ENCODE data around the gene LSR.
"Not testable (repeated sequence)": the region's sequence is repeated elsewhere in the genome, so short reads cannot be mapped to it uniquely, and the experiment has no call there.

The LSR gene

DNA sequence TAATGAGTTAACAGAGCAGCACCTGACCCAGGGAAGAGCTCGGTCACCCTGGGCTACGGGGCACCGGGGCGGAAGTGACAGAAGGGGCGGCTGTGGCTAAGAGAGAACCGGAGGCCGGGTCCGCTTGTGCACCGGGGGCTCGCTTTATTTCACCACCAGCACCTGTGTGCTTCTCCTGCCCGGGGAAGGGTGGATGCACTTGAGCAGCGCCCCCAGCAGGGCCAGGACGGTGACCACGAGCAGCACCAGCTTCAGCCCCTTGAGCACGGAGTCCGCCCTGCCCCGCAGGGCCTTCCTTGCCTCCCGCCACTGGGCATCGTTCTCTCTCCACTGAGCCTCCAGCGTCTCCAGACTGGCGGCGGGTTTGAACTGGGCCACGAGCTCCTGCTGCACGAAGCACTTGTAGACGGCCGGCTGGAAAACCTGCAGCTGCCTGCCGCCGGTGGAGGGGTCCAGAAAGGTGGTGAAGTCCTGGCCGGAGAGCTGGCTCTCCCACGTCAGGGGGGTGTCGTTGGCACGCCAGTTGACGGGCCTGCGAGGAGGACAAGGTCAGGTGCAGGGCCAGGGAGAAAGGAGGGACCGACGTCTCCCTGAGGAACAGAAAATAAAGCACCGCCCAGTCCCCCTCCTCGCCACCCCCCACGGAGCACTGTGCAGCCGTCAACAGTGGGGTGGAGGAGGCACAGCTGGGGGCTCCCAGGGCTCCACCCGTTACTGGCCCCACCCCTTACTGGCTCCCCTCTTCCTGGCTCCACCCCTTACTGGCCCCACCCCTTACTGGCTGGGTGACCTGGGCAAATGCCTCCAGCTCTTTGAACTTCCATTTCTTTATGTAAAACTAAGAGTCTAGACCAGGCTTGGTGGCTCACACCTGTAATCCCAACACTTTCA lies 23.9 kb upstream of the LSR start:
- Mint-ChIP-seq H3K27ac (no peak overlapping the region), H3K4me3 (no peak overlapping the region), H3K36me3 (ENCODE audit: low read depth) (no peaks in the 10 kb centered on the region), H3K4me1 (ENCODE audit: low read depth) (peaks cover 9% of the 10 kb centered on the region), H3K27me3 (ENCODE audit: low read depth) (peaks cover 4% of the 10 kb centered on the region), H3K9me3 (no peaks in the 10 kb centered on the region)

DNA sequence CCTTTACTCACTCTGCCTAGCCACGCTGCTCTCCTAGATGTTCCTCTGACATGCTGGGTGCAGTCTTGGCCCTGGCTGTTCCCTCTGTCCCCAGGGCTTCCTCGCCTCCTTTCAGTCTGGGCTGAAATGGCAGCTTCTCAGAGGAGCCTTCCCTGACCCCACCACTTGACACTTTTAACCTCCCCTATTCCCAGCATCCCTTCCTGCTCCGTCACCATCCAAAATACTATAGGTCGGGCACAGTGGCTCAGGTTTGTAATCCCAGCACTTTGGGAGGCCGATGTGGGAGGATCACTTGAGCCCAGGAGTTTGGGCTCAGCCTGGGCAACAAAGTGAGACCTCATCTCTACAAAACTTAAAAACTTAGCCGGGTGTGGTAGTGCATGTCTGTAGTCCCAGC lies 22.9 kb upstream of the LSR start:
- Mint-ChIP-seq H3K9me3 (no peaks in the 10 kb centered on the region), H3K36me3 (ENCODE audit: low read depth) (no peaks in the 10 kb centered on the region), H3K4me1 (ENCODE audit: low read depth) (peaks cover 9% of the 10 kb centered on the region), H3K27ac (no peak overlapping the region), H3K4me3 (no peak overlapping the region), H3K27me3 (ENCODE audit: low read depth) (peaks cover 4% of the 10 kb centered on the region)

GRCh38 chr19:35226748-35227147 lies 22.1 kb upstream of the LSR start:
- no peaks in the 10 kb centered on the region for H3K36me3 Mint-ChIP-seq (ENCODE audit: low read depth)
- no peak overlapping the region for H3K27ac Mint-ChIP-seq
- H3K4me1 Mint-ChIP-seq (ENCODE audit: low read depth): peaks cover 9% of the 10 kb centered on the region
- no peak overlapping the region for H3K4me3 Mint-ChIP-seq
- no peaks in the 10 kb centered on the region for H3K9me3 Mint-ChIP-seq
- H3K27me3 Mint-ChIP-seq (ENCODE audit: low read depth): peaks cover 4% of the 10 kb centered on the region

GRCh38 chr19:35228177-35228930 lies 20.4 kb upstream of the LSR start, which contains the start of gene FAM187B:
TSS of gene FAM187B (minus strand) at chr19:35228739. CDS start at chr19:35228680, 59 bp downstream.
- no peak within 1 kb of the TSS for H3K27ac Mint-ChIP-seq
- peaks cover 7% of the 10 kb centered on the region for H3K27me3 Mint-ChIP-seq (ENCODE audit: low read depth)
- no peaks in the 10 kb centered on the region for H3K36me3 Mint-ChIP-seq (ENCODE audit: low read depth)
- H3K4me3 Mint-ChIP-seq: no peak within 1 kb of the TSS
- peaks cover 9% of the 10 kb centered on the region for H3K4me1 Mint-ChIP-seq (ENCODE audit: low read depth)
- no peaks in the 10 kb centered on the region for H3K9me3 Mint-ChIP-seq

DNA sequence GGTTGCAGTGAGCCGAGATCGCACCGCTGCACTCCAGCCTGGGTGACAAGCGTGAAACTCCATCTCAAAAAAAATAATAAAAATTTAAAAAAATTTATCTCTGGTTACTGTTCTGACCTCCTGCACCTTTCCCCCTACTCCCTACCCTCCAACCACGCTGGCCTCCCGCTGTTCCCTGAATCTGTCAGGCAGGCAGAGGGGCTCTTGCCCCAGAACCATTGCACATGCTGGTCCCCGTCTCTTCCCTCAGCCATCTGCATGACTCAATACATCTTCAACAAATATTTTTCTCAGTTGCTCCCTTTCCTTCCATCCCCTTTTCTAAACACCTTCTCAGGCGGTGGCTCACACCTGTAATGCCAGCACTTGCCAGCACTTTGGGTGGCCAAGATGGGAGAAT lies 19.2 kb upstream of the LSR start:
- Mint-ChIP-seq H3K27ac (no peak overlapping the region), H3K27me3 (ENCODE audit: low read depth) (peaks cover 11% of the 10 kb centered on the region), H3K36me3 (ENCODE audit: low read depth) (peaks cover 1% of the 10 kb centered on the region), H3K4me1 (ENCODE audit: low read depth) (peaks cover 7% of the 10 kb centered on the region), H3K4me3 (no peak overlapping the region), H3K9me3 (peaks cover 5% of the 10 kb centered on the region)

DNA sequence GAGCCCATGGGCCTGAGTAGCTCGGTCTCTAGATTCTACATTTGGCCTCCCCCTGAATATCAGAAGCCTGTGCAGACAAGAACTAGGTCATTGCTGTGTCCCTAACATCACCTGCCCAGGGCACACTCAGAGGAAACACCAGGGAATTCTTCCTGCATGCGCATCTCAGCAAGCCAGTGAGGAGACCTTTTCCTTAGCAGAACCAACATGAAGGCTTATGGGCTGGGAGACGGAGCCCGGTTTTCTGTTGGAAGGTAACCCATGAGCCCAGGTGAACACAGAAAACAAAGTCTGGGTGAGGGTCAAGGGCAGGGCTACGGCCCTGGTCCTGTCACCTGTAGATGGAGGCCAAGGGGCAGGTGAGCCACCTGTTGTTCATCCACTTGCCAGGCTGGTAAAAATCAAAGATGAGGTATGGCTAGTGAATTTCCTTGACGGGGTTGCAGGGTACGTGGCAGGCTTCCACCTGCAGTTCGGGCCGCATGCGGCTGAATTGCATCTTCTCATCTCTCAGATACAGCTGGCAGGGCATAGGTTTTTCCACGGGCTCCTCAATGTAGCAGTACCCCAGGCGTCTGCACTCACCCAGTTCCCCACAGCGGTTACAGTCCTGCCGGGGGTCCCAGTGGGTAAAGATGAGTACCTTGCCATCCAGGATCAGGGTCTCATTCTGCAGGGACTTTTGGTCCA lies 16.7 kb upstream of the LSR start:
- H3K4me3 Mint-ChIP-seq: no peak overlapping the region
- peaks cover 6% of the 10 kb centered on the region for H3K9me3 Mint-ChIP-seq
- no peaks in the 10 kb centered on the region for H3K4me1 Mint-ChIP-seq (ENCODE audit: low read depth)

GRCh38 chr19:35232912-35233311 lies 15.9 kb upstream of the LSR start:
- no peaks in the 10 kb centered on the region for H3K4me1 Mint-ChIP-seq (ENCODE audit: low read depth)
- no peak overlapping the region for H3K27ac Mint-ChIP-seq
- H3K9me3 Mint-ChIP-seq: peaks cover 6% of the 10 kb centered on the region
- peaks cover 1% of the 10 kb centered on the region for H3K36me3 Mint-ChIP-seq (ENCODE audit: low read depth)
- H3K4me3 Mint-ChIP-seq: no peak overlapping the region
- peaks cover 11% of the 10 kb centered on the region for H3K27me3 Mint-ChIP-seq (ENCODE audit: low read depth)

More for the DNA sequence above, 16.7 kb upstream of the LSR start:
- Mint-ChIP-seq H3K36me3 (ENCODE audit: low read depth) (peaks cover 1% of the 10 kb centered on the region), H3K27me3 (ENCODE audit: low read depth) (peaks cover 11% of the 10 kb centered on the region), H3K27ac (no peak overlapping the region)

GRCh38 chr19:35236638-35237400 lies 12.0 kb upstream of the LSR start:
- H3K9me3 Mint-ChIP-seq: peaks cover 19% of the 10 kb centered on the region
- peaks cover 20% of the 10 kb centered on the region for H3K27me3 Mint-ChIP-seq (ENCODE audit: low read depth)
- H3K4me1 Mint-ChIP-seq (ENCODE audit: low read depth): peaks cover 10% of the 10 kb centered on the region
- H3K36me3 Mint-ChIP-seq (ENCODE audit: low read depth): peaks cover 5% of the 10 kb centered on the region
- no peak overlapping the region for H3K27ac Mint-ChIP-seq
- H3K4me3 Mint-ChIP-seq: no peak overlapping the region

DNA sequence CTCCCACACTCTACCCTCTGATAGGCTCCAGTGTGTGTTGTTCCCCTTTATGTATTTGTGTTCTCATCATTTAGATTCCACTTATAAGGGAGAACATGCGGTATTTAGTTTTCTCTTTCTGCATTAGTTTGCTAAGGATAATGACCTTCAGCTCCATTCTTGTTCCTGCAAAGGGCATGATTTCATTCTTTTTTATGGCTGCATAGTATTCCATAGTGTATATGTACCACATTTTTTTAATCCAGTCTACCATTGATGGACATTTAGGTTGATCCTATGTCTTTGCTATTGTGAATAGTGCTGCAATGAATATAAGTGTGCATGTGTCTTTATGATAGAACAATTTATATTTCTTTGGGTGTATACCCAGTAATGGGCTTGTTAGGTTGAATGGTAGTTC lies 9.2 kb upstream of the LSR start:
- H3K4me3 Mint-ChIP-seq; H3K36me3 Mint-ChIP-seq (ENCODE audit: low read depth); H3K27ac Mint-ChIP-seq; H3K4me1 Mint-ChIP-seq (ENCODE audit: low read depth): not testable (repeated sequence)
- peaks cover 31% of the 10 kb centered on the region for H3K9me3 Mint-ChIP-seq
- peaks cover 34% of the 10 kb centered on the region for H3K27me3 Mint-ChIP-seq (ENCODE audit: low read depth)

DNA sequence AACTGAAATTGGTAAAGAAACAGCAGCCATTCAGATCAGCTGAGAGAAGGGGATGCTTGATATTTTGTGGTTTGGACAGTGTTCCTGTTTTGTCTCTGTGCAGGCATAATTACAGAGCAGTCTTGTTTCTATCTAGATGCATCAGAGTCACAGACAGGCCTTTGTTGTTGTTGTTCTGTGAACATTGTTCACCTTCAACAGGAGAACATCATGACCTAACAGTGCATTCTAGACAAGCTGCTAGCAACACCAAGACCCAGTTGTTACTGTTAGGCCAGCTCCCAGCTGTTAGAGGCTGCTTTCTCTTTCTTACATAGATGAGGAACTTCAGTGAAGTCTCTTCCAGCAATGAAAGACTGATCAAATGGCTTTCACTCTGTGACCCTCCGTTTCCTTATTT lies 8.5 kb upstream of the LSR start:
- Mint-ChIP-seq H3K4me3 (peak overlapping the region; percentile 15), H3K9me3 (peaks cover 33% of the 10 kb centered on the region), H3K36me3 (ENCODE audit: low read depth) (peaks cover 4% of the 10 kb centered on the region), H3K4me1 (ENCODE audit: low read depth) (peaks cover 10% of the 10 kb centered on the region), H3K27me3 (ENCODE audit: low read depth) (peaks cover 38% of the 10 kb centered on the region), H3K27ac (peak overlapping the region; percentile 13)

- peaks cover 38% of the 10 kb centered on the region for H3K9me3 Mint-ChIP-seq
- peaks cover 10% of the 10 kb centered on the region for H3K4me1 Mint-ChIP-seq (ENCODE audit: low read depth)
- peaks cover 4% of the 10 kb centered on the region for H3K36me3 Mint-ChIP-seq (ENCODE audit: low read depth)
- H3K27ac Mint-ChIP-seq: no peak overlapping the region
- H3K4me3 Mint-ChIP-seq: no peak overlapping the region
- H3K27me3 Mint-ChIP-seq (ENCODE audit: low read depth): peaks cover 48% of the 10 kb centered on the region
Measured at GRCh38 chr19:35241417-35241816, 7.4 kb upstream of the LSR start.

- Mint-ChIP-seq H3K27me3 (ENCODE audit: low read depth) (peaks cover 70% of the 10 kb centered on the region), H3K36me3 (ENCODE audit: low read depth) (no peaks in the 10 kb centered on the region), H3K4me1 (ENCODE audit: low read depth) (peaks cover 8% of the 10 kb centered on the region), H3K9me3 (peaks cover 28% of the 10 kb centered on the region), H3K27ac (no peak overlapping the region), H3K4me3 (no peak overlapping the region)
Measured at GRCh38 chr19:35246466-35247092, 2.2 kb upstream of the LSR start.

DNA sequence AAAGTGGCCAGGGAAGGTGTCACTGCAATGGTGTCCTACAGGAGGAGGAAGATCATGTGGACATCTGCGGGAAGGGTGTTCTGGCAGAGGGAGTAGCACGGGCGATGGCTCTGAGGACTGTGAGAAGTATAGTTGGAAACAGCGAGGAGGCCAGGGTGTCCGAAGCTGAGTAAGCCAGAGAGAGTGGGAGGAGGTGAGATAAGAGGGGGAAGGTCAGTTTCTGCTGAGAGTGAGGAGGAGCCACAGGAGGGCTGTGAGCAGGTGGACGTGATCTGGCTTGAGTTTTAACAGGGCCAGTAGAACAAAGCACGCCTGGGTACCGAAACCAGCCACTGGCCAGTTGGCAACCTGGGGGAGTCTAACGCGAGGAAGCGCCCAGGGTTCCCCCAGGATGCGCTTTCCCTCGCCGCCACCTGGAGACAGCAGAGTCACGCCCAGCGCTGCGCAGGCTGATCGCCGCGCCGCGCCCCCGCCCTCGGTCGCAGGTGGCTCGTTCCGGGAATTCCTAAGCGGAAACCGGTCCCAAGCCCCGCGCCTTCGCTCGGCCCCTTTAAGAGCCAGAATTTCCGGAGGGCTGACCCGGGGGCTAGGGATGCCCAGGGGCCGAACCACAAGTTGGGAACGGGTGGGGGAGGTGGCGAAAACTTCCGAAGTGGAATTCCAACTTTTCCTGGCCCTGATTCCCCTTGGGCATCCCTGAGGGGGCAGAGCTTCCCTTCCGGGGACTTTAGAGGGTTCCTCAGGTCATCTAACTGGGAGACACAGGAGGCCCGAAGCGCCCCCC lies 1.1 kb upstream of the LSR start:
- Mint-ChIP-seq H3K4me1 (ENCODE audit: low read depth) (peaks cover 8% of the 10 kb centered on the region), H3K27ac (no peak overlapping the region), H3K27me3 (ENCODE audit: low read depth) (peaks cover 63% of the 10 kb centered on the region), H3K9me3 (peaks cover 23% of the 10 kb centered on the region), H3K36me3 (ENCODE audit: low read depth) (no peaks in the 10 kb centered on the region), H3K4me3 (peak overlapping the region; percentile 77)

All from T-helper 1 cell treated with Interleukin-12 subunit alpha and Interleukin-12 subunit beta and Interleukin-4 antibody, amounts not matched to agents 30 μg/mL and 1 μg/mL, for 36 hours (primary cell).